ENCODE results near the gene RSPO4.

Gene RSPO4

DNA sequence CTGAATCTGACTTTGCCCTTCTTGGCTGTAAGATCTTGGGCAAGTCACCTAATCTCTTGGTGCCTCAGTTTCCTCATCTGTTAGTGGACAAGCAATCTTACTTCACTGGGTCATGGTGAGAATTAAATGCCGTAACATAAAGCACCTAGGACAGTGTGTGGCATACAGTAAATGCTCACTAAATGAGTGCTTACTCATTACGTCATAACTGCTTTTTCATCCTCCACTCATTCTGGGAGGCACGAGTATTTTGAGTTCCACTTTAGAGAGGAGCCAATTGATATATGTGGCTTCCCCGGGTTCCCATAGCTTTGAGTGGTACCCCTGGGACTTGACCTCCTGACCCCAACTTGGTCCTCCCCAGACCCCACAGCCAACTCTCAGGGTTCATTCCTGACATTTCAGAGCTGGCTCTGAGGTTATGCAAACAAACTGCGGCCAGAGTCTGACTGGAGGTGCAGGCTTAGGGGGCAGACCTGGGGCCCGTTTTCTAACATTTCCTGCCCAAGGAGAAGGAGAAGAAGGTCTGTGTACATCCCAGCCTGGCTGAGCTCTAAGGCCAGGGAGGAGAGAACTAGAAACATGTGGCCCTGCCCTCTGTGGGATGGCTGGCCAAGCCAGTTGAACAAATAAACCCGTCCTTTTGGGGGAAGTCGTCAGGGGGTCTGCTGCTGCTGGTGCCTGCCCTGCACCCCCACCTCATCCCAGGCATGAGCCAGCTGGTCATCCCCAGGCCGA is 91.8 kb downstream of the RSPO4 start:
- DNase-seq (ENCODE audit: low read depth): no peak

DNA sequence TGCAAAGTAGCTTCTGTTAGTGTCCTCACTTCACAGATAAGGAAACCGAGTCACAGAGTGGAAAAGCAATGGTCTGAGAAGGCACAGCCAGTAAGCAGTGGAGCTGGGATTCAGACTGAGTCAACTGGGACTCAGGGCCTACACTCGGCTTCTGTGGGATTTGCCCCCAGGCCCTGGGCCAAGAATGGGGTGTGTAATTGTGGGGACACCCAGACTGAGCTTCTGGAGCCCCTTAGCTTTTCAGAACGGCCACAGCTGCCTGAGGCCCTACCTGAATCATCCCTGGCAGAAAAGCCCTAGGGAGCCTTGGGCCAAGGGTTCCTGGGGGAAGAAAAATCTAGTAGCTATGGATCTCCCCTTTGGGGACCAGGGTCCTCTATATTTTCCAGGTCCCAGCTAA is 92.5 kb downstream of the RSPO4 start:
- DNase-seq (ENCODE audit: low read depth): no peak

All from stimulated activated CD8-positive, alpha-beta memory T cell treated with anti-CD3 and anti-CD28 coated beads, Interleukin-12 subunit alpha, Interleukin-12 subunit beta, amount 100 ng/mL, for 4 hours (primary cell).